GM21423 (cell line): ENCODE measurements around the gene CLSTN2.
A peak's percentile ranks its signal among the peaks of the same experiment; 100 is the strongest.

Source experiments
- ATAC-seq: cut with Tn5 transposase; IDR thresholded peaks from one replicate; pipeline ENCODE4 v1.9.1; 2021; ENCODE audit warnings: mild to moderate bottlenecking, moderate library complexity; ENCODE audit not compliant: unreplicated experiment

The CLSTN2 gene

DNA sequence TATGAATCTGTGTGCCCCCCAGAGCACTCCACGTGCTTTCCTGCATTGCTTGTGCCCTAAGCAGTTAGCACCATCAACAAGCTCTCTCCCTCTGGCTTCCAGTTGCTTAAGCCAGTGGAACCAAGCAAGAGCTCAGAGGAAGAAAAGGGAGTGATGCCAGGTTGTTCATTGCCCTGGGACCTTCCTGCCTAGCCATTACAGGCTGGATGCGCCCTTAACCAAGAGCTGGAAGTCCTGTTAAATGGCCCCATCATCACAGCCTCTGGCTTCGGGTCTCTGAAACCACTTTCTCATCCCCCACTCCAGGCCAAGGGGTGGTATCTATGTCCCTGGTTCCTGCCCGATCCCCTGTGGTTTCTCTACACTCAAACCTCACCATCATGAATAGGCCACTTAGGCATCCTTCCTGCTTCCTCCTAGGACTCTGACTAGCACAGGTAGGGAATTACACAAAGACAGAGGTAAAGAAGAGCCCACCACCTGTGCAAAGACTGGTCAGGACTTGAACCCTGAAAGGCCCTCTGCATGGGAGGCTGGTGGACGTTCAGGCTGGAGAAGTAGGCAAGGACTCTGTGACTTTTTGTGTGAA lies 433.3 kb downstream of the CLSTN2 start:
- no peak for ATAC-seq

DNA sequence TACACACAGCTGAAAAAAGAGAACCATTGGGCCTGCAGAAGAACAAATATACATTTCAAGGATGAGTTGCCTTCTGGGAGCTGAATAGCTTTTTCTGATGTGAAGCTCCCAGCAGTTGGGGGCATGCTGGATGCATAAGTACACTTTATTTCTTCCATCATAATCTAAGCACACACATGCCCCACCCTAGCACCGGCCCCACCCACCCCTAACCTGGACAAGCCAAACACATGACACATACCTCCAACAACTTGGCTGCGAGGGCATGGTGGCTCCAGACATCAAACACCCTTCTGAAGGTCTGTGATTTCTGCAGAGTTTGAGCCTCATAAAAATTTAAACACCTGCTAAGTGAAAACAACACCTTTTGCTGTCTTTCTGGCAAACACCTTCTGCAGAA lies 435.7 kb downstream of the CLSTN2 start:
- no peak for ATAC-seq

DNA sequence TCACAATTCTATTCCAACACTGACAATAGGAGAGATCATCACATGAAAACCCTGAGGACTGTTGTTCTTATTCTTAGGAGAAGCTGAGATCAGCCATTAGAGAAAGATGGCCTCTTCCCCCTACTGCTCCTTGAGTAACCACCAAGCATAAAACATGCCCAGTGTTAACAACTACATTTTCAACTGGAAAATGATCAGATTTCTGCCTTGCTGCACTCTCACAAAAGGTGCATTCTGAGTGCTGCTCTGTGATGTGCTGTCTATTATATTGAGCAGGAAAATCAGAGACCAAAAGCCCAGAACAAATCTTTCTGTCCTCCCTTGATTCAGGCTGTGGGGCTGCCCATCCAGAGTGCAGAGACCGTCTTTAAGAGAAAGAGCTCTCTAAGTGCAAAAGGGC lies 438.2 kb downstream of the CLSTN2 start:
- ATAC-seq = no peak

DNA sequence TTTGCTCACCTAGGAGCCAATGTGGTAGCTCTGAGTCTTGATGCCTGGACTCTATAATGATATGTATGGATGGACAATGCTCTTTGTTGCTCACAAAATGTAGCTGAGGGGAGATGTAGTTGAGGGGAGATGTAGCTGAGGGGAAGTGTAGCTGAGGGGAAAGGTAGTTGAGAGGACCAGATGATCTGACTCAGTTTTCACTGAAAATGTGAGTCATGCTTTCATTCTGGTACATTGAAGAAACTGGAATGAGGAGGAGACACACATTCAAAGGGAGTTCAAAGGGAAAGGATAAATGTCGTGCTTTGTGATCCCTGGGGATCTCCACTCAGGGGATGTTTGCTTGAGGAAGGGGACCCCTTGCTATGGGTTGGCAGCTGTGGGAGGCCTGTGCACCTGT lies 440.0 kb downstream of the CLSTN2 start:
- ATAC-seq = no peak

DNA sequence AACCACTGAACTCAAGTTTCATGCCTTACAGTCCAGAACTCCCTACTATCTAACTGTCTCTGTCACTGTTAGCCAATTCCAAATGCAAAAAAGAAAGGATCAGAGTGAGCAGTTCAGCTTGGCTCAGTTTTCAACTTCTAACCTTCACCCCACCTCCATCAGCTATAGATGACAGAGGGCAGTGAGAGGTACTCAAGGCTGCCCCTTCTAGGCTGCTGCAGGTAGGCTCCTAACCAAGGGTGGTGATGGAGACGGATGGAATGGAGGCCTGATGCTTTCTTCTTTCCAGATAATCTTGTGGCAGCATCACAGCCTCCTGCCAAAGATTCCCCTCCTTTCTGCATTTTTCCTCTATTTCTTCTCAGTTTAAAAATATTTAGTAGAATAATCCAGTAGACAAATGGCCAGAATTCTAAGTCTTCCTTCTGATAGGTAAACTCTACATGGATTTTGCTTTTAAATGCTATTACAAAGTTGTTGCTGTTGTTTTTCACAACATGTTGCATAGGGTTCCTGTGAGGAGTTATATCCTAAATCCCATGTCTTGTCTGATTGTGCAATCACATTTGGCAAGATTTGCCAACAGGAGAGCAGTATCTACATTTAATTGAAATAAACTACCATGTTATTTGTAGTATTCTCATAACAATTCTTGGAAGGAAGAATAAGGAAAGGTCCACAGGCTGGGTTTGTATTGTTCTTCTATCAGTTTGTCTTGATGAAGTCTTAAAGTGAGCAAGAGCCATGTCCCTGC lies 441.3 kb downstream of the CLSTN2 start:
- ATAC-seq = no peak

DNA sequence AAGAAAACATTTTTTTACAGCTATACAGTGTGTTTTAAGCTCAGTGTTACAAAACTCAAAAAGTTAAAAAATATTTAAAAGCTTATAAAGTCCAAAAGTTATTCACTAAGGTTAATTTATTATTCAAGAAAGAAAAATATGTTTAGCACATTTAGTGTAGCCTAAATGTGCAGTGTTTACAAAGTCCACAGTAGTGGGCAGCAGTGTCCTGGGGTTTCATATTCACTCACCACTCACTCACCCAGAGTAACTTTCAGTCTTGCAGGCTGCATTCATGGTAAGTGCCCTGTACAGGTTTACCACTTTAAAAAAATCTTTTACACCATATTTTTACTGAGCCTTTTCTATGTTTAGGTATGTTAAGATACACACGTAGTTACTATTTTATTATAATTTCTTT lies 442.7 kb downstream of the CLSTN2 start:
- ATAC-seq = no peak

DNA sequence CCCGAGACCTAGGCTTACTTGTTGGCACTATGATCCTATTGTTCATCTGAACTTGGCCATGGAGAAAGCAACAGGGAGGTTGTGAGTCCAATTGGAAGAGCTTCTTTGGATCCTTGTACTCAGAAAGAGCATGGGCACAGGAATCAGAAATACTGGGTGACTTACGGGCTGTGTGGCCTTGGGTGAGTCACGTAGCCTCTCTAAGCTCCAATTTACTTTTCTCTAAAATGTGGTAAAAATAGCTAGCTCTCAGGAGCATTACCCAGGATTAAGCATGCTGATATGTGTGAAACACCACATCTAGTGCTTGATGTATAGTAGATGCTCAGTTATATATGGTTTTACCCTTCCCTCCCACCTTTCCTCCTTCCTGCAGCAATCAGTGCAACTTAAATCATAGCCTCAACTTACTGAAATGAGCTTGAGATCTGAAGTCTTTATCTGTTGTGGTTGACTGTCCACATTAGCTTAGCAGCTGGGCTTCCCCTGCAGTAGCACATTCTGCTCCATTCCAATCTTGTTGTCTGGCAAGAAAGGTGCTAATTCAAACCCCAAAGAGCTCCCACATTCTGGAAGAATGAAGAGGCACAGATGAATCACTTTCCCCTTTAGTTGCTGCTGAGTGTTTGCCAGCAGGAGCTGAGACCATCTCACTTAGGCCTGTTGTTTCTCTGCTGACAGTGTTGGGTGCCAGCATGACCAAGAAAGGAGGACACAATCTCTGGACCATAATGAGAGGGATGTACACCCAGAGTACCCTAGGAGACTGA lies 443.8 kb downstream of the CLSTN2 start:
- no peak for ATAC-seq

DNA sequence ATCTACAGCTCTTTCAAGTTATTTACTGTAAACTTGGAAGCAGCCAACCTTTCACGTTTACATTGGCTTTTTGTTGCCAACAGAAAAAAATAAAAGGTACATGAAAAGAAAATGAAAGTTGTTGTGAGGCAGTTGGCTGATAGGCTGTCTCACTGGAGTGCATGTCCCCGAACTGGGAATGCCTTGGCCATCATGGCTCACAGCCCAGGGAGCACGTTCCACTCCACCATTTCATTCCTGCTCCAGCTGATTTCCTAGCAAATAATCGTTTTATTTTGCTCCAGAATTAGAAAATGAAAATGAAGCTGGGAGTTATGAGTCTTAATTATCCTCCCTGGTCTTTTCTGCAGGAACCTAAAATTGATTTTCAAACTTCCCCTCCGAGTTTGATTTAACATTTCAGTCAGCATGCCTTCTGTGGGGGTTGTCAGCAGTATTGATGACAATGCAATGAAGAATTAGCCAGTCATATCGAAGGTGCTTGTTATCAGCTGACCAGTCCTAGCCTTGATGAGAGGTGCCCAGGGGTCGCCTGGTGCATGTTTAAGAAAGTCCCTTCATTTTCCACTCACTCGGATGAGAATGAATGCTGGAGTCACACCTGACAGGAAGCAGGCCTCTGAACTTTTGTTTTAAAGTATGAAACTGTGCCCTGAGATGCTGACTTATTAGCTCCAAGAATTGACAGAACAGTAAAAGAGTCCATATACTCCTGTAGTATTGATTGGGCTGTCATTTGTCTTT lies 449.2 kb downstream of the CLSTN2 start:
- no peak for ATAC-seq

DNA sequence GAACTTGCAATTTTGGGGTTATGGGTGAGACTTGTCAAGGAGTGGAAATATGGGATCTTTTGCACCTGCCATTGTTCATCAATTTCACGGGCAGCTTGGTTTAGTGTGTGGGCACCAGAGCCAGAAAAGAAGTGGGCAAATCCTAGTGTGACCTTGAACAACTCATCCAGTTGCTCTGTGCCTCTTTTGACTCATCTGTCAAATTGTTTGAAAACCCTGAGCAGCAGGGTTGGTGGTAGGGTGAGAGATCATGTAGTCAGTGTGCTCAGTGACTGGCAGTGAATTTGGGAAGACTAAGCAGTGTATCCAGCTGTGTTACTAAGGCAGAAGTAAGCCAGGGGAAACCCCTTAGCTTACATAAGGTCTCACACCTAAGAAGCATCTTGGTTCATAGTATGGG lies 449.9 kb downstream of the CLSTN2 start:
- no peak for ATAC-seq

DNA sequence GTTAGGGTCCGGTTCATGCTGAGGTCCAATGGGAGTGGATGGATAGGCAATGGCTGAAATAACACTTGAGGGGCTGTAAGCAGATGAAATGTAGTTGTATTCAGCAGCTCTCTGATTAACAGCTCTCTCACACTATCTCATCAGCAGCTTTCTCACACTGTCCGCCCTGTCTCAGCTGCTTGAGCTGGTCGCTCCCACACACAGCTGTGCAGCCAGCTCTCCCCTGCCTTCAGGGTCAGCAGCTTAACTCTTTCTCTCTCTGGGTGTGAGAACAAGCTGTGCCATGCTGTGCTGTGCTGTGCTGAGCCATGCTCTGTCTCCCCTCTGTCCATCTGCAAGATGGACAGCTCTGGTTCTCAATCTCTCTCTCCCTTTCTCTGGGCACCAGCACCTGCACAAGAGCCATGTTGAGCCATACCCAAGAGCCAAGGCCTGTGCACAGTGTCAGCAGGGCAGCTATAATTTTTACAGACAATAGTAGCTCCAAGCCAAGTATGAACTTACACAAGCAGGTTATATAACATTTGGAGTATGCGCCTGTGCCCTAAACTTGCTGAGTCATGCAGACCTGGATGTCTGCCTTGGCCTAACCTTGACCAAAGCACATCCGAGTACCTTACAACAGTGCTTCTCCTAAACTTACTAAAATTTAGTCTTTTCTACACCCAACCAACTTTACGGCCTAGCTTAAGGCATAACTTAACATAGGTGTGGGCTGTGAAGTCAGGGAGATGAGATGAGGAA lies 451.5 kb downstream of the CLSTN2 start:
- no peak for ATAC-seq

DNA sequence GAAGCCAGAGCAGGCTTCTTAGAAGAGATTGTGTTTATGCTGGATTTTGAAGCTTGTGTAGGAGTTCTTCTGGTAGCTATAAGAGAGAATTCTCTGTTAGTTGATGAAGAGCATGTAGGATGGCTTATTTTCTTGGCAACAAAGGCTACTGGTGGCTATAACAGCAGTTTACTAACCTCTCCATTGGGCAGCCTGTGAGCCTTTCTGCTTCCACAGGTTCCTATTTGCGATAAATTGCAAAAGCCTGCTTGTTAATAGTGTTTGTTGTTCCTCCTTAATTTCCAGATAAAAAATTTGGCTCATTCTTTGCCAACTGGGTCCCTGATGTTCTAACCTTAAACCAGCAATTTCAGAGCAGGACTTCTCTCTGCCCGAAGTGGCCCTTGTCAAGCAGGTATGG lies 452.3 kb downstream of the CLSTN2 start:
- ATAC-seq = no peak

DNA sequence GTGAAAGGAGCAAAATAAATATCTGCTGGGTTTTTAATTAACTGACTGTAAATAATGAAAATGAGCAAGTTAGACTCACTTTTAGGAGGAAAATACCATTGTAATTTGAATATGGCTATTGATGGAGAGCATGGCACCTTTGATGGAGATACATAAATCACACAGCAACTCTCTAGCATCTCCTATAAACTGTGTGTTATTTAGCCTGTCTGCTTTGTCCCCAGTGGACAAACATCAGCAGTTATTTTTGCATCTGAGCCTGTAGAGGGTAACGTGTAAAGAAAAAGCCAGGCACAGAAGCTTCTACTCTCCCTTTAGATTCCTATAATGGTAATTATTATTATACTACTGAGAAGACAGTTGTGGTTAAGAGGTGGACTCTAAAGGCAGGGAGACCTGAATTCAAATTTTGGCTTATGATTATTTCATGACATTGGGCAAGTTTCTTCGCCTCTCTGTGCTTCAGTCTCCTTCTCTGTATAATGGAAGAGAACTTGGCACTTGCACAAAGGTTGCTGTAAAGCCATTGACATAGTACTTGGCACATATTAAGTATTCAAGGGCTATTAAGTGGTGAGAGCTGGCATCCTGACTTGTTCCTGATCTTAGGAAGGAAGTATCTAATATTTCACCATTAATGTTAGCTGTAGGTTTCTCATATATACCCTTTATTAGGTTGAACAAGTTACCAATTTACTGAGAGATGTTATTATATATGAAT lies 453.4 kb downstream of the CLSTN2 start:
- no peak for ATAC-seq

DNA sequence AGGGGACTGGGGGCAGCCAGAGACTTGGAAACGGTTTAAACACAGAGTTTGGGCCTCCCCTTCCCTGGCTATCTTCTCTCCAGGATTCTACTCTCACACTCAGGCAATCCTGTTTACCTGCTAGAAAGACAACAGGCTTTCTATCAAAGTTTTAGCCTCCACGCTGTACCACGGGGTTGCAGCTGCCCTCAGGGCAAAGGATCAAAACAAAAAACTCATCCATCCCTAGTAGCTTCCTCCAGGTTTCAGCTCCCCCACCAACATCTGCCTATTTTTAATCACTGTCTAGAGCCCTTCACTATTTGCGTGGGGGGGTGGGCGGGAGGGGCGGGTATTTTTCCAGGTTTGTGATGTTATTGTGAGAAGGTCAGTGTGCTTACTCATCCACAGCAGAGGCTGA lies 456.1 kb downstream of the CLSTN2 start:
- ATAC-seq = no peak

DNA sequence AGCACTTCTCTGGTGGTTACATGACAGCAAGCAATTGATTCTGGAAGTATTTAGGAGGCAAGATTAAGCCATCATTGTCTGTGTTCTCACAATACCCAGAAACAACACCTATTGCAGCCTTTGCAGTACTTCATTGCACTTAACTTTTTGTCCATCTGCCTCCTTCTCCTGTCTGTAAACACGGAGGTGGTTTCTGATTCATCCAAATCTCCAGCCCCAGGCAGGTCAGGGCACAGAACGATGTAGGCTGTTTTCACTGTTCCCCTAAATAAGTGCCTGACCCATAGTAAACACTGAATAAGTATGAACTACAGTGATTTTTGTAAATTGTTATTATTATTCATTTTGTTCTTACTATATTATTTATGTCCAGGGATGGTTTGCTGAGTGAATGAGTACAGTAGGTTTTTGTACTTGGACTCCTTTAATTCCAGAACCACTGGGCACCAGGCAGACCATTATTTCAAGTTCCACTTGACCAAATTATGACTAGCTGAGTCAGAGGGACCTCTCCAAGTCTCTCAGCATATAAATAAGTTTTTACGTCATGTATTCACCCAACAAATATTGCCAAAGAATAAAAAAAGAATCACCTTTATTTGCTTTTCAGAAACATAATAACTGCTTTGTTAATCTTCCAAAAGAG lies 459.6 kb downstream of the CLSTN2 start:
- no peak for ATAC-seq

DNA sequence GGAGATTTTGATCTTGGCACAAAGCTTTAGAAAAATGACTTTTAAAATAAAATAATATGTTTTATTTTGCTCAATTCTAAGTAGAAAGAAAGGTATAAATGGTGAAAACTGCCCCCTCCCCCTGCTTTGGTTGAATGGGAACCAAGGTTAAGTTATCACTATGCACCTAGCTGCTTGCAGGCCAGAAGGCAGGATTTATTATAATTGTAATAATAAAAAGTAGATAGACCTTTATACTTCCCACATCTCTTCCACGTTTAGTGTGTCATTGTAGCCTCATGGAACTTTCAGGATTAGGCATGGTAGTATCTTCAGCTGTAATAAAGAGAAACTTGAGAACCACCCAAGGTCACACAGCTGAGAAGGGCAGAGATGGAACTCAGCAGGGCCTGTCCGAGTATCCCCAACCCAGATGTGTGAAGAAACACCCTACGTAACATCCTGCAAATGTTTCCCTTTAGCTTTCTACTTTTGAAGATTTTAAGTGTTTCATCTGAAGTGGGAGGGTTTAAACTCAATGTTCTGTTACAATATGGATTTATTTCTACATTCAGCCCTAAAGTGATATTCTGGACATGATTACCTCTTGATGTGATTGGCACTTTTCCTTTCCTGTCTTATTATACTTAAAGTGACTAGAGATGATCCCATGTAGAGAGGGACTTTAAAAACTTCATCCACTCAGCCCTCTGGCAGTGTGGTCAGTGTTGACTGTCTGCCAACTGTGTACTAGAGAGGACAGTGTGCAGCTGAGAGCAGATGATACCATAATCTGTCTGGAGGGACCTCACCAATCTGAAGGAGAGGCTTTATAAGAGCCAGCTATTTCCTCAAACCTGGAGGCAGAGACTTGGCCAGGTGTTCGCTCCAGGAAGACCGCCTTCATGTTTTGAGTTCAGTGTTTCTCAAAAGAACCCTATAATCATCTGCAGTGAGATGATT lies 460.4 kb downstream of the CLSTN2 start:
- no peak for ATAC-seq

DNA sequence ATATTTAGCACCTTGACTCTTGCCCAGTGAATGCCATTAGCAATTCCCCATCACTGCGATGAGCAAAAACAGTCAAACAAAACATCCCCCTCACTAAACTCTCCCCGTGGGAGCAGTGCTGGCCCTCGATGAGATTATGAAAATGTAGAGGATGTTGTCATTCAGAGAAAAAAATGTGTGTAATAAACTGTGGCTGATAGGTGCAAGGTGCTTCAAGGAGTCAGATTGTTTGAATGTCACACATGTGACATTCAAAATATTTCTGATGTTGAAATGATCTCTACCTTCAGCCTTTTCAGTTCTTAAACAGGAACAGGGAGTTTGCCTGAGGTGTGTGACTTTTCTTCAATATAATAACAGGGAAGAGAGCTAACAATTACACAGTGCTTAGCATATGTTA lies 461.1 kb downstream of the CLSTN2 start:
- no peak for ATAC-seq

DNA sequence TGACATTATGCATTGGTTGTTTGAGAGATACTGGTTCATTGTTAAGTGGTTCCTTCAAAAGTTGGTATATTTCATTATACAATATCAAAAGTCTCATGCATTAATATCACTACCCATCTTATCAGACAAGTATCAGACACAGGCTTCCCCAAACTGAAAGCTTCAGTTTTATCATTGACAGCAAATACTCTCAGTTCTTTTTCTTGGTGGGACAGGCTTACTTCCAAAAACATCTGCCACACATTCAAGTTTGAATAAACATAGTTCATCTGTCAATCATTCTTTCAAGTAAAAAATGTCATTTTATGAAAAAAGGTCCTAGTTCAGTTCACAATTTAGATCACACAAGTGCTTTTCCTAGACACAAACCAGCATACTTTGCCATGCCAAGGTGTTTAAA lies 462.9 kb downstream of the CLSTN2 start:
- peak; percentile 55 for ATAC-seq

DNA sequence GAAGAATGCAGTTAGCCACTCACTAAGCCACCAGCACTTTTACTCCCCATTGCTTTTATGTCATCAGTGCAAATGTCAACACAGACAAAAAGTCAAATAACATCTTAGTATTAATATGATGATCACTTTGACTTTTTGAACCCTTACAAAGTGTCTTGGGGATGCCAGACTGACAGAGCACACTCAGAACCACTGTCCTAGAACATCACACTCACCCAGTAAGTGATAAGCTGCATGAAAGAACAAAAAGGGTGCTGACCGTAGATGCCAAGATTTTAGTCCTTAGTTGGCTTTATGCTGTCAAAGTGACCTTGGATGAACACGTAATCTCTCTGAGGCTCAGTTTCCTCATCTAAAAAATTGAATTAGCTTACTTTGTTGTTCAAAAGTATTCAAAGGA lies 463.4 kb downstream of the CLSTN2 start:
- no peak for ATAC-seq

DNA sequence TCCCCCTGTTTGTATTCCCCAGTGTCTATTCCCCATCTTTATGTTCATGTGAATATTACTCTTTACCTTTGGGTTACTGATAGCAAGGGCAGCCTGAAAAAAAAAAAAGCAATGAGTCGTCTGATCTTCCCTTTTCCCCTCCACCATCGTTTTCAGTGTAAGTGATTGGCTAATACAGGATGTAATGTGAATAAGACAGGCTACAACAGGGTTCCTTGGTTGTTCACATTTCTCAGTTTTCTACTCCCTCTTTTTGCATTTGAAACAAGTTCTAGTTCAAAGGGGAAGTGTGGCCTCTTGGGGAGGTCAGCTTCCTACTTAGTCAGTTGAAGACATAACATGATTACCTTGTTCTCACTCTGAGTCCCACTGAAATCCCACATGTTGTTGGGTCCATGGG lies 464.9 kb downstream of the CLSTN2 start:
- no peak for ATAC-seq
